Osteoblast (primary cell): ENCODE results near the gene KMT2E. TPM values are rescaled to one million over a fixed set of nuclear protein-coding genes. Genes with fewer than 3 reads are reported as not detected.

Experiments
- DNase-seq: peaks from one replicate; pipeline ENCODE4 v3.0.0; 2011; ENCODE audit warnings: low spot score, mixed read lengths; ENCODE audit not compliant: insufficient read length; ENCODE audit errors: missing footprints
- H2AFZ ChIP-seq: 2 replicates; pipeline ENCODE4 v1.6.0; 2011; ENCODE audit warnings: mild to moderate bottlenecking, low read length
- H3K27ac ChIP-seq: 2 replicates; pipeline ENCODE4 v1.5.1; 2011; ENCODE audit warnings: mild to moderate bottlenecking, low read depth, low read length, moderate library complexity
- H3K27me3 ChIP-seq: 2 replicates; pipeline ENCODE4 v1.6.0; 2012; ENCODE audit warnings: mild to moderate bottlenecking, control low read depth, inconsistent platforms, low read length, moderate library complexity; ENCODE audit not compliant: insufficient read depth
- H3K36me3 ChIP-seq: 2 replicates; pipeline ENCODE4 v1.5.1; 2011; ENCODE audit warnings: mild to moderate bottlenecking, low read length, control low read depth, moderate library complexity; ENCODE audit not compliant: insufficient read depth
- H3K4me1 ChIP-seq: 2 replicates; pipeline ENCODE4 v1.5.1; 2011; ENCODE audit warnings: mild to moderate bottlenecking, low read length, control low read depth, moderate library complexity; ENCODE audit not compliant: insufficient read depth
- H3K4me2 ChIP-seq: 2 replicates; pipeline ENCODE4 v1.6.0; 2011; ENCODE audit warnings: mild to moderate bottlenecking, low read length; ENCODE audit not compliant: insufficient read depth
- H3K4me3 ChIP-seq: fragments of 200-600 bp; sonication (generic); 3 replicates; pipeline ENCODE4 v1.5.1; 2012; ENCODE audit warnings: mild to moderate bottlenecking, low read length, inconsistent platforms; ENCODE audit not compliant: insufficient read depth
- H3K79me2 ChIP-seq: 2 replicates; pipeline ENCODE4 v1.6.0; 2012; ENCODE audit warnings: mild to moderate bottlenecking, low read length, control low read depth, inconsistent platforms; ENCODE audit not compliant: insufficient read depth
- H3K9me3 ChIP-seq: 2 replicates; pipeline ENCODE4 v1.5.1; 2011; ENCODE audit warnings: low read depth, low read length, control low read depth
- H4K20me1 ChIP-seq: 2 replicates; pipeline ENCODE4 v1.6.0; 2012; ENCODE audit warnings: mild to moderate bottlenecking, low read length, control low read depth; ENCODE audit not compliant: insufficient read depth
- CTCF ChIP-seq: IDR thresholded peaks from 2 replicates; pipeline ENCODE4 v1.5.1; 2011; ENCODE audit warnings: mild to moderate bottlenecking, low read depth, low read length, moderate library complexity; ENCODE audit errors: extremely low read depth
- total RNA-seq: library from RNA; depleted of rRNA; stranded (reverse); fragments of >200 nt; gene quantifications from 2 replicates; pipeline ENCODE4 v1.2.3, GENCODE V29; 2012

The KMT2E gene, protein sequence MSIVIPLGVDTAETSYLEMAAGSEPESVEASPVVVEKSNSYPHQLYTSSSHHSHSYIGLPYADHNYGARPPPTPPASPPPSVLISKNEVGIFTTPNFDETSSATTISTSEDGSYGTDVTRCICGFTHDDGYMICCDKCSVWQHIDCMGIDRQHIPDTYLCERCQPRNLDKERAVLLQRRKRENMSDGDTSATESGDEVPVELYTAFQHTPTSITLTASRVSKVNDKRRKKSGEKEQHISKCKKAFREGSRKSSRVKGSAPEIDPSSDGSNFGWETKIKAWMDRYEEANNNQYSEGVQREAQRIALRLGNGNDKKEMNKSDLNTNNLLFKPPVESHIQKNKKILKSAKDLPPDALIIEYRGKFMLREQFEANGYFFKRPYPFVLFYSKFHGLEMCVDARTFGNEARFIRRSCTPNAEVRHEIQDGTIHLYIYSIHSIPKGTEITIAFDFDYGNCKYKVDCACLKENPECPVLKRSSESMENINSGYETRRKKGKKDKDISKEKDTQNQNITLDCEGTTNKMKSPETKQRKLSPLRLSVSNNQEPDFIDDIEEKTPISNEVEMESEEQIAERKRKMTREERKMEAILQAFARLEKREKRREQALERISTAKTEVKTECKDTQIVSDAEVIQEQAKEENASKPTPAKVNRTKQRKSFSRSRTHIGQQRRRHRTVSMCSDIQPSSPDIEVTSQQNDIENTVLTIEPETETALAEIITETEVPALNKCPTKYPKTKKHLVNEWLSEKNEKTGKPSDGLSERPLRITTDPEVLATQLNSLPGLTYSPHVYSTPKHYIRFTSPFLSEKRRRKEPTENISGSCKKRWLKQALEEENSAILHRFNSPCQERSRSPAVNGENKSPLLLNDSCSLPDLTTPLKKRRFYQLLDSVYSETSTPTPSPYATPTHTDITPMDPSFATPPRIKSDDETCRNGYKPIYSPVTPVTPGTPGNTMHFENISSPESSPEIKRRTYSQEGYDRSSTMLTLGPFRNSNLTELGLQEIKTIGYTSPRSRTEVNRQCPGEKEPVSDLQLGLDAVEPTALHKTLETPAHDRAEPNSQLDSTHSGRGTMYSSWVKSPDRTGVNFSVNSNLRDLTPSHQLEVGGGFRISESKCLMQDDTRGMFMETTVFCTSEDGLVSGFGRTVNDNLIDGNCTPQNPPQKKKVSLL (N-terminal part only)
- total RNA-seq = 108 and 124 TPM in 2 replicates

GRCh38 chr7:105013816-105014692, at the start of gene KMT2E:
KMT2E (plus strand) TSS chr7:105014205; CDS start chr7:105040953, 26,748 bp downstream.
- peak within 1 kb of the TSS; percentile 97 for H3K4me2 ChIP-seq
- H3K4me1 ChIP-seq = peaks cover 42% of the 10 kb centered on the region
- no peak for TF ChIP-seq CTCF
- peak within 1 kb of the TSS; percentile 100 for H3K27ac ChIP-seq
- no peaks in the 10 kb centered on the region for H3K27me3 ChIP-seq
- peaks cover 30% of the 10 kb centered on the region for H4K20me1 ChIP-seq
- peak within 1 kb of the TSS; percentile 94 for H3K4me3 ChIP-seq
- no peaks in the 10 kb centered on the region for H3K9me3 ChIP-seq
- H3K79me2 ChIP-seq = peaks cover 95% of the 10 kb centered on the region
- H2AFZ ChIP-seq = peak within 1 kb of the TSS; percentile 88
- H3K36me3 ChIP-seq = peaks cover 4% of the 10 kb centered on the region
- DNase-seq = peak; percentile 92

DNA sequence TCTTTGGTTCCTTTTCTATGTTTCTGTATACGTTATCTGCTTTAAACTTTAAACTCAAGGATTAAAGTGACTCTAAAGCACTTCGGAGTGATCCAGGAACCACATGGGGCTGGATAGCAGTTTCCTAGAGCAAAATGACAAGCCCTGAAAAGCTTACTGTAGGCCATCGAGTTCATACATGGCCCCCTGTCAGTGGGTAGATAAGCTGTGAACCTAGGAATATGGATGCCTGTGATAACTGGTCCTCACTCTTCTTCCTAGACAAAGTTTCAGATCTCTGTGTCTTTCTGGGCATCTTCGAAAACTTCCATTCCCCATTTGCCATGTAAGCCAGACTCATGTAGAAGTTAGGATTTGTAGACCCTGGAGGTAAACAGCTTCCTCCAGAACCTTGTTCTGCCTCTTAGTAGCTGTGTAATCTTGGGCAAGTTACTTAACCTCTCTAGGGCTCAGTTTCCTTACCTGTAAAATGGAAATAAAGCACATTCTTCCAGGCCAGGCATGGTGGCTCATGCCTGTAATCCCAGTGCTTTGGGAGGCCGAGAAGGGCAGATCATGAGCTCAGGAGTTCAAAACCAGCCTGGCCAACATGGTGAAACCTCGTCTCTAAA, 49.3 kb upstream of the KMT2E start:
- Histone ChIP-seq H3K79me2 (no peaks in the 10 kb centered on the region), H2AFZ (no peak overlapping the region), H4K20me1 (no peaks in the 10 kb centered on the region), H3K4me2 (no peak overlapping the region), H3K4me3 (no peak overlapping the region), H3K4me1 (peaks cover 60% of the 10 kb centered on the region), H3K27ac (peak overlapping the region; percentile 71), H3K9me3 (no peaks in the 10 kb centered on the region), H3K27me3 (no peaks in the 10 kb centered on the region), H3K36me3 (no peaks in the 10 kb centered on the region)
- DNase-seq = peak; percentile 72
- TF ChIP-seq CTCF = no peak

DNA sequence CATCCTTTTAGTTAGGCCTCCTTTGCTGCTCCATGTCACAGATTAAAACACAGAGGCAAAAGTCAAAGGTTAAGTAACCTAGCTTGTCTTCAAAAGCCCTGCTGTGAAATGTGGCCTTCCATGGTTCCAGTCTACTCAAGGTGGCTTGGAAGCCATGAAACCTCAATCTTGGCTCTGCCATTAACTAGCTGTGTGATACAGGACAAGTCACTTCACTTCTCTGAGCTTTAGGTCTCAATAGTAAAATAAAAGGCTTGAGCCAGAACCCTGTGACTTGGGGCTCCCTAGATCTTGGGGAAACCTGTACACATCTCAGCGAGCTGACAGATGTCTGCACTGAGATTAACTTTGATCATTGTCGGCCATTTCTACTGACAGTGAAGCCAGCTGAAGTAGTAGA, 48.0 kb upstream of the KMT2E start:
- H3K4me1 ChIP-seq = peaks cover 56% of the 10 kb centered on the region
- no peak for DNase-seq

More for the DNA sequence above, 48.0 kb upstream of the KMT2E start:
- H3K4me3 ChIP-seq = no peak overlapping the region
- no peaks in the 10 kb centered on the region for H3K9me3 ChIP-seq
- no peak overlapping the region for H3K27ac ChIP-seq
- no peaks in the 10 kb centered on the region for H4K20me1 ChIP-seq
- no peaks in the 10 kb centered on the region for H3K79me2 ChIP-seq
- no peak overlapping the region for H2AFZ ChIP-seq
- no peak overlapping the region for H3K4me2 ChIP-seq
- no peaks in the 10 kb centered on the region for H3K27me3 ChIP-seq
- H3K36me3 ChIP-seq = no peaks in the 10 kb centered on the region
- no peak for TF ChIP-seq CTCF
